Large intestine (tissue), 1 donor: ENCODE results near the gene FA2H. TPM values are rescaled to one million over a fixed set of nuclear protein-coding genes. Genes with fewer than 3 reads are reported as not detected.

Experiments
- polyA plus RNA-seq: library from polyadenylated mRNA; unstranded; fragments of 120-200 nt; gene quantifications from one replicate; pipeline ENCODE4 v1.2.1, GENCODE V29; 2013

Gene FA2H
- polyA plus RNA-seq, 1 donor = 10.4 TPM

Other genes starting within 250 kb of the FA2H start
- 87.7 TPM for gene GLG1, start 167.7 kb downstream of the FA2H start, polyA plus RNA-seq
- 19.7 TPM for gene RFWD3, start 107.9 kb downstream of the FA2H start, polyA plus RNA-seq
- gene MLKL, start 74.0 kb downstream of the FA2H start, polyA plus RNA-seq = 9.6 TPM
- gene WDR59, start 210.3 kb upstream of the FA2H start, polyA plus RNA-seq = 66.8 TPM
- 14.0 TPM for gene ZNRF1, start 224.2 kb upstream of the FA2H start, polyA plus RNA-seq